Loucy (cell line): Measurements from ENCODE around the gene ROBO2.

Experiments used
- CTCF ChIP-seq: fragments of 200-600 bp; sonication (generic); conservative IDR thresholded peaks from 2 replicates; pipeline ENCODE4 v1.5.1; 2014; ENCODE audit warnings: mild to moderate bottlenecking, antibody characterized with exemption, low read length
- EZH2phosphoT487 ChIP-seq: fragments of 200-600 bp; IDR thresholded peaks from 2 replicates; pipeline ENCODE4 v1.6.1; 2018; ENCODE audit warnings: antibody characterized with exemption, mild to moderate bottlenecking, moderate library complexity, borderline replicate concordance

GRCh38 chr3:77563012-77563411 is 523.1 kb downstream of the ROBO2 start:
- TF ChIP-seq CTCF (no peak), EZH2phosphoT487 (no peak)
